Loucy (cell line): ENCODE data around the gene IL20.

Experiments used
- H2AFZ ChIP-seq: fragments of 200-600 bp; sonication (generic); 2 replicates; pipeline ENCODE4 v1.6.0; 2016; ENCODE audit warnings: antibody characterized with exemption, mild to moderate bottlenecking, low read length, moderate library complexity
- H3F3A ChIP-seq: fragments of 200-600 bp; 2 replicates; pipeline ENCODE4 v1.6.0; 2016; ENCODE audit warnings: antibody characterized with exemption, low read depth, mild to moderate bottlenecking
- H3K27me3 ChIP-seq: fragments of 200-600 bp; sonication (generic); 2 replicates; pipeline ENCODE4 v1.6.1; 2014; ENCODE audit warnings: low read length, mild to moderate bottlenecking; ENCODE audit not compliant: insufficient read depth, poor library complexity, severe bottlenecking
- H3K36me3 ChIP-seq: fragments of 200-600 bp; sonication (generic); 2 replicates; pipeline ENCODE4 v1.6.1; 2016; ENCODE audit warnings: low read length; ENCODE audit not compliant: insufficient read depth
- H3K4me1 ChIP-seq: fragments of 200-600 bp; sonication (generic); 2 replicates; pipeline ENCODE4 v1.5.1; 2014; ENCODE audit warnings: low read length, mild to moderate bottlenecking; ENCODE audit not compliant: insufficient read depth, poor library complexity, severe bottlenecking
- H3K4me2 ChIP-seq: fragments of 200-600 bp; sonication (generic); 2 replicates; pipeline ENCODE4 v1.6.0; 2014; ENCODE audit warnings: antibody characterized with exemption, low read length, low read depth, mild to moderate bottlenecking; ENCODE audit not compliant: poor library complexity, severe bottlenecking
- H3K4me3 ChIP-seq: fragments of 200-600 bp; sonication (generic); 2 replicates; pipeline ENCODE4 v1.5.1; 2014; ENCODE audit warnings: low read length, mild to moderate bottlenecking, mixed read lengths; ENCODE audit not compliant: poor library complexity, severe bottlenecking
- H3K79me2 ChIP-seq: fragments of 200-600 bp; sonication (generic); 2 replicates; pipeline ENCODE4 v1.6.1; 2014; ENCODE audit warnings: low read length; ENCODE audit not compliant: insufficient read depth
- H3K9ac ChIP-seq: fragments of 200-600 bp; sonication (generic); 2 replicates; pipeline ENCODE4 v1.6.0; 2014; ENCODE audit warnings: mild to moderate bottlenecking, low read depth, low read length, moderate library complexity; ENCODE audit not compliant: poor library complexity, severe bottlenecking
- H3K9me2 ChIP-seq: fragments of 200-600 bp; sonication (generic); replicated peaks from 2 replicates; pipeline ENCODE4 v1.6.1; 2016; ENCODE audit warnings: low read depth, low read length, mixed read lengths
- H3K9me3 ChIP-seq: fragments of 200-600 bp; sonication (generic); 2 replicates; pipeline ENCODE4 v1.6.1; 2014; ENCODE audit warnings: mild to moderate bottlenecking, antibody characterized with exemption, low read length, low read depth; ENCODE audit not compliant: insufficient read depth
- H4K20me1 ChIP-seq: fragments of 200-600 bp; sonication (generic); 2 replicates; pipeline ENCODE4 v1.6.0; 2014; ENCODE audit warnings: antibody characterized with exemption, low read length, mild to moderate bottlenecking; ENCODE audit not compliant: insufficient read depth, poor library complexity, severe bottlenecking
- EZH2phosphoT487 ChIP-seq: fragments of 200-600 bp; IDR thresholded peaks from 2 replicates; pipeline ENCODE4 v1.6.1; 2018; ENCODE audit warnings: antibody characterized with exemption, mild to moderate bottlenecking, moderate library complexity, borderline replicate concordance
- TF ChIP-seq, protein P1 (sequence below): fragments of 200-600 bp; sonication (generic); conservative IDR thresholded peaks from 2 replicates; pipeline ENCODE4 v1.5.1; 2014; ENCODE audit warnings: mild to moderate bottlenecking, antibody characterized with exemption, low read length

The IL20 gene

DNA sequence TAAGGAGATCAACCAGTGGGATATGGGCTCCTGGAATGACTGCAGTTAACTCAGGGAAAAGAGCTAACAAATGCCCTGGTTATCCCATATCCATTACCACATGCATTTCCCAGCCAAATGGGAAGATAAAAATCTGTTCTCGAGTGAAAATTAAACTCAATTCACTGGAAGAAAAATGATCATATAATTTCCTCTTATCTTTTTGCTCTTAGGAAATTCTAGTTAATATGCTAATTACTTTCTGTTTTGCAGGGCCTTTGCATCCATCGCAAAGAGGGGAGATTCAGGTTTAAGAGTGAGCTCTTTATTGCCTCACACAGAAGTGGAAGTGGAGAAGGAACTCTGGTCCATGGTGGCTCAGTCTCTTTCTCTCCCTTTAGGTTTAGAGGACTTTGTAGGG is 28.0 kb downstream of the IL20 start:
- H3K4me1 ChIP-seq: no peaks in the 10 kb centered on the region
- H2AFZ ChIP-seq: no peak overlapping the region
- H3K36me3 ChIP-seq: no peaks in the 10 kb centered on the region
- TF ChIP-seq, protein P1, sequence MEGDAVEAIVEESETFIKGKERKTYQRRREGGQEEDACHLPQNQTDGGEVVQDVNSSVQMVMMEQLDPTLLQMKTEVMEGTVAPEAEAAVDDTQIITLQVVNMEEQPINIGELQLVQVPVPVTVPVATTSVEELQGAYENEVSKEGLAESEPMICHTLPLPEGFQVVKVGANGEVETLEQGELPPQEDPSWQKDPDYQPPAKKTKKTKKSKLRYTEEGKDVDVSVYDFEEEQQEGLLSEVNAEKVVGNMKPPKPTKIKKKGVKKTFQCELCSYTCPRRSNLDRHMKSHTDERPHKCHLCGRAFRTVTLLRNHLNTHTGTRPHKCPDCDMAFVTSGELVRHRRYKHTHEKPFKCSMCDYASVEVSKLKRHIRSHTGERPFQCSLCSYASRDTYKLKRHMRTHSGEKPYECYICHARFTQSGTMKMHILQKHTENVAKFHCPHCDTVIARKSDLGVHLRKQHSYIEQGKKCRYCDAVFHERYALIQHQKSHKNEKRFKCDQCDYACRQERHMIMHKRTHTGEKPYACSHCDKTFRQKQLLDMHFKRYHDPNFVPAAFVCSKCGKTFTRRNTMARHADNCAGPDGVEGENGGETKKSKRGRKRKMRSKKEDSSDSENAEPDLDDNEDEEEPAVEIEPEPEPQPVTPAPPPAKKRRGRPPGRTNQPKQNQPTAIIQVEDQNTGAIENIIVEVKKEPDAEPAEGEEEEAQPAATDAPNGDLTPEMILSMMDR: no peak
- no peak for TF ChIP-seq EZH2phosphoT487
- no peak overlapping the region for H3K4me3 ChIP-seq
- H3K9me2 ChIP-seq: no peaks in the 10 kb centered on the region
- H3K4me2 ChIP-seq: no peak overlapping the region
- H3F3A ChIP-seq: no peaks in the 10 kb centered on the region
- H4K20me1 ChIP-seq: no peaks in the 10 kb centered on the region
- H3K27me3 ChIP-seq: peaks cover 4% of the 10 kb centered on the region
- no peaks in the 10 kb centered on the region for H3K79me2 ChIP-seq
- no peaks in the 10 kb centered on the region for H3K9me3 ChIP-seq
- no peak overlapping the region for H3K9ac ChIP-seq

DNA sequence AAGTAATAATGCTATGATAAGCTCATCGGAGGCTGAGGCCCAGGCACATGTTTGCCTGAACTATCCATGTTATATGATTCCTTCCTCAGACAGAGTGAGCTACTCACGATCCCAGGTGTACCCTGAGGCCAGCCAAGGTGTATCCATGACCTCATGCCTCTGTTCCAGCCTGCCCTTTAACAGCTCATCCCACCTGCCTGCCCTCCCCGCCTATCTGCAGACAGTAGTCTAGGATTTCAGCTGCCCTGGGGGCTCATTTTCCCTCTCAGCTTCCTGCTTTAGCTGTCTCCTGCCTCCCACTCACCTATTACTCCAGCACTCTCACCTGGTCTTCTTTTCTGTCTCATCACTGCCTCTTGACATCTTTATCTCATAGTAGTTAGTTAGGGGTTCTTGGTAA is 29.9 kb downstream of the IL20 start:
- Histone ChIP-seq H2AFZ (no peak overlapping the region), H3K9me3 (no peaks in the 10 kb centered on the region), H3K4me3 (no peak overlapping the region), H3K4me1 (no peaks in the 10 kb centered on the region), H3K9me2 (no peaks in the 10 kb centered on the region), H4K20me1 (no peaks in the 10 kb centered on the region), H3K79me2 (no peaks in the 10 kb centered on the region), H3K9ac (no peak overlapping the region), H3K36me3 (no peaks in the 10 kb centered on the region), H3K4me2 (no peak overlapping the region), H3F3A (no peaks in the 10 kb centered on the region), H3K27me3 (no peaks in the 10 kb centered on the region)
- TF ChIP-seq, protein P1: no peak
- TF ChIP-seq EZH2phosphoT487: no peak

DNA sequence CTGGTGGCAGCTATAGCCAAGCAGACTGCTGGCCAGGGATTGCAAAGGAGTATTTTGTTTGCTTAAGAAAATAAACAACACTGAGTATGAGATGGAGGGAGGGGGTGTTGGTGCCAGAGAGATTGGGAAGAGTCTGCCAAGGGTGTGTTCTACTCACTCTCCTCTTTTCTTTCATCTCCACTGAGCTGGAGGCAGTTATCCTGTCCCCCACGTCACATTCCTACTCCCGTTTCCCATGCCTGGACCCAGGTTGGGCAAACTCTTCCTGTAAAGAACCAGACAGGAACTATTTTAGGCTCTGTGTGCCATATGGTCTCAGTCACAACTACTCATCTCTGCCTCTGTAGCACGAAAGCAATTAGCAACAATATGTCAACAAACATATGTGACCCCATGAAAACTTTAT is 30.4 kb downstream of the IL20 start:
- Histone ChIP-seq H3K4me1 (no peaks in the 10 kb centered on the region), H3K9me2 (no peaks in the 10 kb centered on the region), H3K4me2 (no peak overlapping the region), H3K9me3 (no peaks in the 10 kb centered on the region), H3K9ac (no peak overlapping the region), H3K79me2 (no peaks in the 10 kb centered on the region), H4K20me1 (no peaks in the 10 kb centered on the region), H2AFZ (no peak overlapping the region), H3K4me3 (no peak overlapping the region), H3K27me3 (no peaks in the 10 kb centered on the region), H3F3A (no peaks in the 10 kb centered on the region), H3K36me3 (no peaks in the 10 kb centered on the region)
- TF ChIP-seq, protein P1: no peak
- TF ChIP-seq EZH2phosphoT487: no peak
